C4-2B (cell line): ENCODE measurements around the gene ATP2B3.

ENCODE experiments used
- H3K27ac ChIP-seq: fragments of 450-650 bp; 2 replicates; pipeline ENCODE4 v1.5.1; 2017
- ZFX ChIP-seq: fragments of 450-650 bp; IDR thresholded peaks from 2 replicates; pipeline ENCODE4 v1.6.1; 2017
- TF ChIP-seq, protein P1 (sequence below): fragments of 450-650 bp; conservative IDR thresholded peaks from 2 replicates; pipeline ENCODE4 v1.5.1; 2017; ENCODE audit warnings: mild to moderate bottlenecking

Gene ATP2B3

DNA sequence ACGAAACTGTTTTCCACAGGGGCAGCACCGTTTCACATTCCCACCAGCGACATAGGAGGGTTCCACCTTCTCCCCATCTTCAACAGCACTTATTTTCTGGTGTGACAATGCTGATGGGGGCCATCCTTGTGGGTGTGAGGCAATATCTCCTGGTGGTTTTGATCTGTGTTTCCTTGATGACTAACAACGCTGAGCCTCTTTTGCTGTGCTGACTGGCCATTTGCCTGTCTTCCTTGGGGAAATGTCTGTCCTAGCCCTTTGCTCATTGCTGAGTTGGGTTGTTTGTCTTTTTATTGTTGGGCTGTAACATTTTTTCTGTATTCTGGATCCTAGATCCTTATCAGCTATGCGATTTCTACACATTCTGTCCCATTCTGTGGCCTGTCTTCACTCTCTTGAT lies 33.7 kb downstream of the ATP2B3 start:
- TF ChIP-seq ZFX: no peak
- TF ChIP-seq, protein P1, sequence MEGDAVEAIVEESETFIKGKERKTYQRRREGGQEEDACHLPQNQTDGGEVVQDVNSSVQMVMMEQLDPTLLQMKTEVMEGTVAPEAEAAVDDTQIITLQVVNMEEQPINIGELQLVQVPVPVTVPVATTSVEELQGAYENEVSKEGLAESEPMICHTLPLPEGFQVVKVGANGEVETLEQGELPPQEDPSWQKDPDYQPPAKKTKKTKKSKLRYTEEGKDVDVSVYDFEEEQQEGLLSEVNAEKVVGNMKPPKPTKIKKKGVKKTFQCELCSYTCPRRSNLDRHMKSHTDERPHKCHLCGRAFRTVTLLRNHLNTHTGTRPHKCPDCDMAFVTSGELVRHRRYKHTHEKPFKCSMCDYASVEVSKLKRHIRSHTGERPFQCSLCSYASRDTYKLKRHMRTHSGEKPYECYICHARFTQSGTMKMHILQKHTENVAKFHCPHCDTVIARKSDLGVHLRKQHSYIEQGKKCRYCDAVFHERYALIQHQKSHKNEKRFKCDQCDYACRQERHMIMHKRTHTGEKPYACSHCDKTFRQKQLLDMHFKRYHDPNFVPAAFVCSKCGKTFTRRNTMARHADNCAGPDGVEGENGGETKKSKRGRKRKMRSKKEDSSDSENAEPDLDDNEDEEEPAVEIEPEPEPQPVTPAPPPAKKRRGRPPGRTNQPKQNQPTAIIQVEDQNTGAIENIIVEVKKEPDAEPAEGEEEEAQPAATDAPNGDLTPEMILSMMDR: no peak
- H3K27ac ChIP-seq: no peak overlapping the region

DNA sequence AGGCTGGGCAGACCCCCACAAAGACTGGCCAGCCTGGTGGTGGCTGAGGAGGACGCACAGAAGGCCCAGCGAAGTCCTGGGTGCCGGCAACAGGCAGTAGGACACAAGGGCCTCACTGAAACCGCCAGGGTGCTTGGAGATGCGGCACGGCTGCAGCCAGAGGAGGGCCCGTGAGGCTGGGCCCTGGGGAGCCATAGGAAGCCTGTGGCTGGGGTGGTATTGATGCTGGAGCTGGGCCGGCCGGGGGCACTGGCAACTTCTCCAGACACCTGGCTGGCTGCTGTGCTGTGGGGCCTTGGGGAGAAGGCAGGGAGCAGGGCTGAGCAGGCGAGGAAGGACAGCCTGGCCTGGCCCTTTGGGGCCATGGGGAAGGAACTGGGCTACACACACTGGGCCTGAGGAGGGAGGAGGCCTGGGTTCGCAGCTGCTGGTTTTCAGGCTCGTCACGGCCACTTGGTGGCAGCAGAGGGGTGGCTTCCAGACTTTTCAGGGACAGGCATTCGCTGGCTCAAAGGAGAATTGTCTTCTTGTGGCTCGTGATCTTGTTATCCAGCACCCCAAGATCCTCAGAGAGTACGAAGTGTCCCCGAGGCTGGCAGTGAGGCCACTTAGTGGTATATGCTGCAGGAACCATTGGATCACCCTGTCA lies 37.2 kb downstream of the ATP2B3 start:
- no peak for TF ChIP-seq ZFX
- TF ChIP-seq, protein P1: peak; percentile 72
- no peak overlapping the region for H3K27ac ChIP-seq

DNA sequence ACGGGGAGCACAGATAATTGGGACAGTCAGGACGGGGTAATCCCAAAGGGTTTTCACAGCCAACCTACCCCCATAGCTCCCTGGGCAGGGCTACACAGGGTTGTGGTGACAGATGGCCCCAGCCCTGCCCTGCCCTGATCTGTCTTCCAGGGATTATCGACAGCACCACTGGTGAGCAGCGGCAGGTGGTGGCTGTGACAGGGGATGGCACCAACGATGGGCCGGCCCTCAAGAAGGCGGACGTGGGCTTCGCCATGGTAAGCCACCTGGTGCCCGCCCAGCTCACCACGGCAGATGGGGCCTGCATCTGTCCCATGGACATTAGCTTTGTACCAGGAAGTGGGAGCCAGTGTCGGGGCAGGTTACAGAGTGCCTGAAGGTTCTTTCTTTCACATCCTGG lies 39.3 kb downstream of the ATP2B3 start:
- H3K27ac ChIP-seq: no peak overlapping the region
- no peak for TF ChIP-seq ZFX
- TF ChIP-seq, protein P1: no peak

DNA sequence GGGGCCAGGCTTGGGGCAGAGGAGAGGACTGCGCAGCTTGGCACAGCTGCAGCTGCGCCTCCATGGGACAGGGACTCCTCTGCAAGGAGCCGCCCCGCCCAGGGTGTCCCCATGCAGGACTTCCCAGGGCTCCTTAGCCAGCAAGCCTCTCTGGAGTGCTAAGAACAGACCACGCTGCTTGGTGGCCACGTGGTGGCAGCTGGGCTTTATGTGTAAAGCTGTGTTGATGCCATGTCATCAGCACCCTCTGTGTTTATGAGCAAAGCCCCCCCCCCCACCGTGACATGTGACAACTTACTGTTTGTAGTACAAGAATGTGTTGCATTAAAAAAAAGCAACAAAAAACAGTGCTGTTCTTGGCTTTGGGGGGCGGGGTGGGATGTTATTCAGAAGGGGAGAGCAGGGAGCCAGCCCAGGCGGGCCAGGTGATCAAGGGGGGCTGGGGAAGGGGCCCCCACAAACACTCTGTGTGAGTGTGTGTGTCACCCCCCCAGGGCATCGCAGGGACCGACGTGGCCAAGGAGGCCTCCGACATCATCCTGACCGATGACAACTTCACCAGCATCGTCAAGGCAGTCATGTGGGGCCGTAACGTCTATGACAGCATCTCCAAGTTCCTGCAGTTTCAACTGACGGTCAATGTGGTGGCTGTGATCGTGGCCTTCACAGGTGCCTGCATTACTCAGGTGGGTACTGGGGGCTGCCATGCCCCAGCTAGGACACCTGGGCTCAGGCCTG lies 40.3 kb downstream of the ATP2B3 start:
- no peak overlapping the region for H3K27ac ChIP-seq
- TF ChIP-seq ZFX: no peak
- TF ChIP-seq, protein P1: no peak

DNA sequence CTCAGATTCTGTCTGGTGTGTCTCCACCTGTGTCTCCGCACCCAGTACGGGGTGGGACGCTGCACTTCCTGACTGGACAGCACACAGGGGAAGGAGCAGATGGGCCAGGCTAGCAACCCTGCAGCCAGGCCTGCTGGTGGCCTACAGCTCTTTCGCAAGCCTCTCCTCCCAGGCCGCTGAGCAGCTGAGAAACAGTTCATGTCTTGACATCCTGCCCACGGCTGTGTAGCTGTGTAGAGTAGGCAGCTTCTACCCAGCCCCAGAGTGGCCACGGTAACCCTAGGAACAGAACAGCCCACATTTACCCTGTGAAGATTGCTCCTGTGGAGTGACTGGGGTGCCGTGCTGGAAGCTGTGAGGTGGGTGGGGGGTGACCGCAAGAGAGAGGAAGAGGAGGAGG lies 42.6 kb downstream of the ATP2B3 start:
- no peak overlapping the region for H3K27ac ChIP-seq
- TF ChIP-seq ZFX: no peak
- TF ChIP-seq, protein P1: no peak

DNA sequence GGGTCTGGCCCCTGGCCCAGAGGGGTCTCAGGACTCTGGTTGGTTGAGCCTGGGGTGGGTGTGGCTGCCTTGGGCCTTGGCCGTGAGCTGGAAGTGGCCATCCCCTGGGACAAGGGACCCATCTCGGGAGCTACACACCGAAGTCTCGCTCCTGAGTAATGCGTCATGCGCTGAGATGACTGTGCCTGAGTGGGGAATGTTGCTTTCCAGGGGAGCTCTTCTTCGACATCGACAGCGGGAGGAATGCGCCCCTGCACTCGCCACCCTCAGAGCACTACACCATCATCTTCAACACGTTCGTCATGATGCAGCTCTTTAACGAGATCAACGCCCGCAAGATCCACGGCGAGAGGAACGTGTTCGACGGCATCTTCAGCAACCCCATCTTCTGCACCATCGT lies 43.0 kb downstream of the ATP2B3 start:
- no peak overlapping the region for H3K27ac ChIP-seq
- TF ChIP-seq ZFX: no peak
- TF ChIP-seq, protein P1: no peak

DNA sequence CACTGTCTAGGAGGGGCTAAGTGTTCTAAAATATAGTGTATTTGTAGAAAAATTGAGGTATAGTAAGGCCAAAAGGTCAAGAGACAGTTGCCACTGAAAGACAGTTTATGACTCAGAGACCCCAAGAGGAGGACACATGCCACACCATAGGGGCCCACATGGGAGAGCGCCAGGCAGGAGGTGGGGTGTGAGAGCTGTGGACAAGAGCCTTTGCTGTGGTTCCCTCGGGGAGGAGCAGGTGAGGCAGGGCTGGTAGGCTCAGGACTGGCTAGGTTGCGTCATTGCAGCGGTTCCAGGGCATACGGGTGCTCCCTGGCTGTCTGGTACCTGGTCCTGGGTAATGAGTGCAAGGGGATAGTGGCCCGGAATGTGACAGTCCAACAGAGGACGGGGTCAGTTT lies 43.9 kb downstream of the ATP2B3 start:
- TF ChIP-seq, protein P1: no peak
- no peak for TF ChIP-seq ZFX
- no peak overlapping the region for H3K27ac ChIP-seq
